Renal cortex interstitium (tissue), 11 donors: ENCODE data around the gene ADH7. TPM values are rescaled to one million over a fixed set of nuclear protein-coding genes. Genes with fewer than 3 reads are reported as not detected.
"Not testable (repeated sequence)": the region's sequence is repeated elsewhere in the genome, so short reads cannot be mapped to it uniquely, and the experiment has no call there.

ENCODE experiments used
- DNase-seq, 11 donors: peaks; one replicate each; pipeline ENCODE4 v3.0.0-alpha.2; 2013; ENCODE audit warnings: low read depth in 9 of 11, low spot score in 4 of 11; ENCODE audit errors: extremely low read depth in 1 of 11
- polyA plus RNA-seq, 3 donors: library from polyadenylated mRNA; unstranded; fragments of 120-200 nt; gene quantifications; one replicate each; pipeline ENCODE4 v1.2.1, GENCODE V29; 2013; ENCODE audit not compliant: insufficient read length in 3 of 3

The ADH7 gene
- polyA plus RNA-seq, 3 donors, result not detected

DNA sequence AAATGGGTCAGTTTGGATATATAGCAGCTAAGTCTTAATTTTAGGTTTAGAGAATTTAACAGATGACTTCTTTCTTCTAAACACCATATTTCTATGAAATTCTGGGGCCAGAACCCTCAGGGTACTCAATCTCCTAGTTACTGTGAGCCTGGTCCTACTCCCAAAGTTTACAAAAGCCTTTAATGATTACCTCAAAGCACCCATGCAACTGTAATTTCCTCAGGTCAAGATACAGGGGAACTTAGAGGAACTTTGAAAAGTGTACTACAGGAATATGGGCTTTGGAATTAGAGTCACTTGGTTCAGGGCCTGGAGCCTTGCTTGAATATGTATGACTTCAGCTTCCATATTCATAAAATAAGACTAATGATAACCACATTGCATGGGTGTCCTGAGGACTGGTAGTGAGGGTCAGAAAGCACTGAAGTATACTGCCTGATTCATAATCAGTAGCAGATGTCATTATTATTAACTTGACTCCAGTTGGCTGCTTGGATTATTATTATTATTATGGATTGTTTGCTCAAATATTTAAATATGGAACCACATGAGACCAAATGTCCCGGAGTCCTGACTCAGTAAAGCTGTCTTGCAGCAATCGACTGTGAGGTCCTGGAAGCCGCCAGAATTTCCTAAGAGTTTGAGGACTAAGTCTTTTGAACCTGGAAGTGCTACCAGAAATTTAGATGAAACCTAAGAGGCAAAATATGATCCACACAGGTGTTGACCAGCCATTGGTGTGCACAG, 2.0 kb upstream of the ADH7 start:
- DNase-seq, result no peak

DNA sequence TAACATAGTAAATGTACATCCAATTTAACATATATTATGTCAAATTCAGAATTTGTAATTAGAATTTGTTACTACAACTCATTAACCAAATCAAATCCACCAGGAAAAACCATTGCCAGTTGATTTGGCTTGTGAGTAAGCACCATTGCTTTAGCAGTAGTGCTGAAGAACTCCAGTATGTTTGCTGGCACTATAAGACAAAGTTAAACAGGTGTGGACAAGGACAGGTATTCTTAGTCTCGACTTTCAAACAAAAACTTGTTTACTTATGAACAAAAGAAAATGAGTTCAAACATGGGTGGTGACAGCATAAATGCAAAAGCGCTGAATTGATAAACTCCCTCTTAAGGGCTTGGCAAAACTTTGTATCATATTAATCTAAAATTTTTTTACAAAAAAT, 1.3 kb upstream of the ADH7 start:
- no peak for DNase-seq

- DNase-seq, result no peak
Measured at GRCh38 chr4:99430106-99430505, 5.0 kb downstream of the ADH7 start.

DNA sequence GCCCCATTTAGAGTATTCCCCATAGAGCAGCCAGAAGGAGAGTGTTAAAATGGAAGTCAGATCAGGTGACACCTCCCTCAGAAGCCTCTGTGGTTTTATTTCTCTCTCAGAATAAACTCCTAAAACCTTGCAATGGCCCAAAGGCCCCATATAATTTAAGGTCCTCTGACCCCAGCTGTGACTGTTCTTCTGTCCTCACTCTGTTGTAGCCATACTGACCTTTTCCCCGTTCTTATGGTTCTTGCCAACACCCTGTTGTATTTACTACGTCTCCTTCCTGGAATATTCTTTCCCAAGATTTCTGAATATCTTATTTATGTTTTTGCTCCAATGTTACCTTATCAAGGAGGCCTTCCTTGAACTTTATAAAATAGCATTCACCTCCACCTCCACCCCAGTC, 18.0 kb downstream of the ADH7 start:
- no peak for DNase-seq

DNA sequence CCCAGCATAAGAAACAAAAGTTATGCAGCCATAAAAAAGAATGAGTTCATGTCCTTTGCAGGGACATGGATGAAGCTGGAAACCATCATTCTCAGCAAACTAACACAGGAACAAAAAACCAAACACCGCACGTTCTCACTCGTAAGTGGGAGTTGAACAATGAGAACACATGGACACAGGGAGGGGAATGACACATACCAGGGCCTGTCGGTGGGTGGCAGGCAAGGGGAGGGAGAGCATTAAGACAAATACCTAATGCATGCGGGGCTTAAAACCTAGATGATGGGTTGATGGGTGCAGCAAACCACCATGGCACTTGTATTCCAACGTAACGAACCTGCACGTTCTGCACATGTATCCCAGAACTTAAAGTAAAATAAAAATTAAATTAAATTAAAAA, 19.4 kb downstream of the ADH7 start:
- not testable (repeated sequence) for DNase-seq

DNA sequence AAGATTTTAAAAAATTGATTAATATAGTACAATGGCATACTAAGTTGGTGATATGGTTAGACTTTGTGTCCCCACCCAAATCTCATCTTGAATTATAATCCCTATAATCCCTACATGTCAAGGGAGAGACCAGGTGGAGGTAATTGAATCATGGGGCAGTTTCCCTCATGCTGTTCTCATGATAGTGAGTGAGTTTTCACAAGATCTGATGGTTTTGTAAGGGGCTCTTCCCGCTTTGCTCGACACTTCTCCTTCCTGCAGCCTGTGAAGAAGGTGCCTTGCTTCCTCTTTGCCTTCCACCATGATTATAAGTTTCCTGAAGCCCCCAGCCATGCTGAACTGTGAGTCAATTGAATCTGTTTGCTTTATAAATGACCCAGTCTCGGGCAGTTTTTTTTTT, 20.2 kb downstream of the ADH7 start:
- not testable (repeated sequence) for DNase-seq

GRCh38 chr4:99414401-99414800, 20.7 kb downstream of the ADH7 start:
- no peak for DNase-seq

- no peak for DNase-seq
Measured at GRCh38 chr4:99413140-99413539, 22.0 kb downstream of the ADH7 start.

DNA sequence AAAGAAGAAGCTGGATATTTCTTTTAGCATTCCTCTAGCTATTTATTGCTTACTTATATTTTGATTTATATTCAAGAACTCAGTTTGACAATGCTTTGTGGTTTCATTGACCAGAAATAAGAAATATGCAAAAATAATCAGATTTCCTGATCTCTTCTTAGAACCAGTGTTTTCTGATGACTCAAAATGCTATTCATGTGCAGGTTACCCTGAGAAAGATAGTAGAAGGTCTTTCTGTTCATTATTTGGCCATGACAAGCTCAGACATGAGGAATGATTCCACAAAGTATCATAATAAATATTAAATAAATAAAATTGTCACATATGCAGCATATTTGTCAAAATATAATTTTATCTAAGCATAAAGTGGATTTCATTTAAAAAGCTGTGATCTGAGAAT, 24.1 kb downstream of the ADH7 start:
- no peak for DNase-seq

DNA sequence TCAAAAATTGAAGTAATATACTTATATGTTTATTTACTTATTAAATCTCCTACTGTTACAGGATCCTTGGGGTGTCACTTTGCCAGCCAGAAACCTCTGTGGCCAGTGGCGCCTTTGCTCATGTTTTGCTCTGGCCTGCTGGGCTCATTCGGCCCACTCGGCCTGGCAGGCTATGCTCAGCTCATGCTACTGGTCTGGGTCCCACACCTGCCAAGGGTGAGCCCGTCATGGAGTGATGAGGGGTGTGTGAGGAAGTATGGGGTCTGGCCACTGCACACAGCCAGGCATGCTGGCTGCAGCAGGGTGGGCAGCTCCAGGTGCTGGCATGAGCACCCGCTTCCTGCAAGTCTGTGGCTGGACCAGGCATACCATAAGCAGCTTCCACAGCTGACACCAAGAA, 25.1 kb downstream of the ADH7 start:
- DNase-seq, result no peak

DNA sequence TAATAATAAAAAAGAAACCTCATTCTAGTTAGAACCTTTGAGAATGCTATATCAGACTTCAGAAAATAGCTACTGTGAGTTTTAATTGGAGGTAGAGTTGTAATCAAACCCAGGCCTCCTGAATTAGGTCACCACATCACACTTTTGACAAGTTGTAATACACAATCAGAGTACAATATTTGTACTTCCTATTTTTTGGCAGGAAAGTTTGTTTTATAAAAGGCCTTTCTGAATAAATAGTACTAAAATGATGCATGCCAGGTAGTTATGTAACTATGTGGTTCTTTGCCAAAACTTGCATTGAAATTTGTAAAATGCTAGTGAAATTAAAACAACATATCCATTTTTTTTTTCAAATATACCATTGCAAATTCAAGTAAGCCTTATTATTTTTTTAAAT, 26.8 kb downstream of the ADH7 start:
- DNase-seq, result no peak

DNA sequence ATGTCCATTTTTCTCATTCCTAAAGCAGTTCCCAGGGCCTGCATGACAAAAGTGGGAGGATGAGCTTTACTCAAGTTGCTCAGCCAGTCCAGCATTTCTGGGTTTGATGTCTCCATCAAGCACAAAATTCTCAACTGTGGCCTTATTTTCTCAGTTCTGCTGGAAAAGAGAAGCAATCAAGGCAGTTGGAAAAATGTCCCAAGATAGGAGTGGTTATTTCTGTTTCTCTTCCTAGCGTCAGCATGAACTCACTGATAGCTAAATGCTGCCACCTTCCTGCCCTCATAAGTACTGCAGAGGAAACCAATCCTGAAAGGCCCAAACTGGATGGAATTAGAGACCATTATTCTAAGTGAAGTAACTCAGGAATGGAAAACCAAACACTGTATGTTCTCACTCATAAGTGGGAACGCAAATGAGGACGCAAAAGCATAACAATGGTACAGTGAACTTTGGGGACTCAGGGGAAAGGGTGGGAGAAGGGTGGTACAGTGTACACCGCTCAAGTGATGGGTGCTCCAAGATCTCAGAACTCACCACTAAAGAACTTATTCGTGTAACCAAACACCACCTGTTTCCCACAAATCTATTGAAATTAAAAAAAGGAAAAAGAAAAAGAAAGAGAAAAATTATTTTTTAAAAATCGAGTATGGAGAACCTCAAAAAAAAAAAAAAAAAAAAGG, 29.6 kb downstream of the ADH7 start:
- peak; percentile 61 to 82 (median 72) for DNase-seq

GRCh38 chr4:99404595-99405287, 30.4 kb downstream of the ADH7 start:
- no peak for DNase-seq

DNA sequence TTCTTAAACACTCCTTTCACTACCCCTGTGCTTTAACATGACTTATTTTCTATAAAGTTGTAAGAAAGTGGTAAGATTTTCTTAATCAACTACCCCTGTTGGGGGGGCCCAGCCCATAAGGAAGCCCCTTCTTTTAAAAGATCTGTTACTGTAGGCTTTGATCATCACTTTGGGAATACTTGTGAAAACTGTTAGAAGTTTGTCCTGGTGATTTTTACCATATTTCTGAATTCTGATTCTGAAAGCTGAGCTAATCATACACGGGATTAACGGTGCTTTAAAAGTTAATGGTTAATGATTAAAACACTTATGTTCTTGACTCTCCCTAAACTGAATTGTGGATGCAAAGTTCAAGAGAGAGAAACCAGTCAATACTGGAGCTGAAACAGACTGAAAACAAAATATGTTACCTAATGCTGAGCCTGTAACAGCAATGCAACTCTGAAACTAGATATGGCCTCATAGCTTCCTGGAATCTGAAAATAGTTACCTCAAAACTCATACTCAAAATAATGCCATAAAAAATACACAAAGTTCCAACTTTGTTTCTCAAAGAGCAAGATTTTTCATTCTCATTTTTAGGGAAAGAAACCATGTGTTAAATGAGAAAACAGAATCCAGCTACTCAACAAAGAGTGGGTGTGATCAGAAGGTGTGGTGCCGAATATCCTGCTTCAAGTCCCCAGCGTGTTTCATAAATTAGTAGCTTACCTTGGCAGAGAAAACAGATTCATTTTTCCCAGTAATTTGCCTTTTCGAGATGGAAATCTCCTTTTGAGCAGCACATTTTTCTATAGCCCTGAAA, 31.6 kb downstream of the ADH7 start:
- peak in 2 of 11 donors; percentile 33 to 65 for DNase-seq

- DNase-seq, result no peak
Measured at GRCh38 chr4:99402765-99403164, 32.4 kb downstream of the ADH7 start.

- DNase-seq, result no peak
Measured at GRCh38 chr4:99400831-99401230, 34.3 kb downstream of the ADH7 start.

DNA sequence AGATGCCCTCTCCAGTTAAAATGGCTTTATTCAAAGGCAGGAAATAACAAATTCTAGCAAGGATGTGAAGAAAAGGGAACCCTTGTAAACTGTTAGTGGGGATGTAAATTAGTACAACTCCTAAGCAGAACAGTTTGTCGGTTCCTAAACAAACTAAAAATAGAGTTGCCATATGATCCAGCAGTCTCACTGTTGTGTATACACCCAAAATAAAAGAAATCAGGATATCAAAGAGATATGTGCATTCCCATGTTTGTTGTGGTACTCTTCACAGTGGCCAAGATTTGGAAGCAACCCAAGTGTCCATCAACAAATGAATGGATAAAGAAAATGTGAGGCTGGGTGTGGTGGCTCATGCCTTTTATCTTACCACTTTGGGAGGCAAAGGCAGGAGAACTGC, 36.1 kb downstream of the ADH7 start:
- DNase-seq, result no peak

- DNase-seq, result no peak
Measured at GRCh38 chr4:99395595-99396364, 39.4 kb downstream of the ADH7 start.

DNA sequence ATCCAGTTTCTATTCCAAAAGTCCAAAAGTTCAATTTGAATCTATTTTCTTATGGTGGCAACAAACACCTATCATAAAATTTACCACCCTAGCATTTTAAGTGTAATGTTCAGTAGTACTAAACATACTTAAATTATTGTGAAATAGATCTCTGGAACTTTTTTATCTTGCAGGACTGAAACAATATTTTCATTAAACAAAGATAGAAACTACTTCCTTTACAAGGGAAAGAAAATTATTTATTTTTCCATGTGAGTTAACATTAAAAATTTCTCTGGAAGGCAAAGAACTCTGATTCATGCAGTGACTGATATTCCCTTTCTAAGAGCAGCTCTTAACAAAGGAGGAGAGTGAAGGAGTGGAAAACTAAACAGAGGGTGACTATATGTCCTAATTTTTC, 40.2 kb downstream of the ADH7 start:
- no peak for DNase-seq
